ENCODE results near the gene GLYR1. TPM values are rescaled to one million over a fixed set of nuclear protein-coding genes. Genes with fewer than 3 reads are reported as not detected.

The GLYR1 gene
- total and polyA plus RNA-seq, 2 donors (not counting 3 experiments of a cell fraction or from before 2014, with no cell fraction given): 47.9 to 107 TPM

DNA sequence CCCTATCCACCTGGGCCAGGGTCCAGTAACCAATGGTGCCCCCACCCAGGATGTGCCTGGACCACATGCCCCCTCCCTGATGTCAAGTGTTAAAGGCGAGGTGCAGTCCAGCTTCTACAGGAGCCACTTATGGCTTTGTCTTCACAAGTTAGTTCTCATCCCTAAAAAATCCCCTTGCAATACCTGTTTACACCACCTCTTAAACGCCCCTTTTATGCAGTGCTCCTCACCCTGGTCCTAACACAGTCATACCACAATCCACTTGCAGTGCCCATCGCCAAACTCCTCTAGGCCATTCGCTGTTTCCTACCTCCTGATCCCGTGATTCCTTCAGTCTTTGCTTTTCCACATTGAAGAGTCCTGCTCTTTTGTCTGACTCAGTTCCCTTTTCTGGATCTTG lies 7.1 kb downstream of the GLYR1 start:
- no peaks in the 10 kb centered on the region for H3K4me1 ChIP-seq (ENCODE audit: control insufficient read depth, extremely low read depth, insufficient read depth, low read length)
- H3K79me2 ChIP-seq (ENCODE audit: control insufficient read depth, insufficient read depth, low read length): peaks cover 12% of the 10 kb centered on the region
- no peak overlapping the region for H3K9ac ChIP-seq (replicated peaks; ENCODE audit: extremely low read depth, insufficient read depth, low read length)
- POLR2A ChIA-PET: no interaction called here
- no peaks in the 10 kb centered on the region for H4K20me1 ChIP-seq (replicated peaks; ENCODE audit: control insufficient read depth, extremely low read depth, insufficient read depth, low read length)
- dilution Hi-C loops (cut with MboI; ENCODE audit: extremely low pct_ligation_motif_present, low sequenced_read_pairs): no loop called here
- no peak overlapping the region for H3K27ac ChIP-seq (ENCODE audit: insufficient read depth, low read depth, low read length)
- H2AFZ ChIP-seq (ENCODE audit: low read depth, low read length): no peak overlapping the region
- CTCF ChIA-PET: no interaction called here
- DNase-seq (ENCODE audit: low read depth, low spot score) (peak; percentile 17), FAIRE-seq (no peak)
- no peak overlapping the region for H3K4me2 ChIP-seq (ENCODE audit: insufficient read depth, low read length)
- no peaks in the 10 kb centered on the region for H3K9me1 ChIP-seq (replicated peaks; ENCODE audit: control insufficient read depth, extremely low read depth, insufficient read depth, low read length)
- no peak overlapping the region for H3K4me3 ChIP-seq (replicated peaks in 1 of 3; ENCODE audit: insufficient read depth in 1 of 3, low read depth in 1 of 3, low read length in 3 of 3)
- H3K9me3 ChIP-seq (replicated peaks; ENCODE audit: control insufficient read depth, insufficient read depth, low read length): no peaks in the 10 kb centered on the region
- no peak for TF ChIP-seq CTCF (IDR thresholded peaks at IDR 0.05; ENCODE audit: extremely low read depth in 1 of 2, insufficient read depth in 1 of 2, low read depth in 1 of 2, low read length in 2 of 2)
- no peak for TF ChIP-seq GATA2 (IDR thresholded peaks at IDR 0.05; ENCODE audit: insufficient read depth, insufficient read length, low read depth, low read length)
- no peak for TF ChIP-seq EZH2 (IDR thresholded peaks at IDR 0.05; ENCODE audit: borderline replicate concordance, low read depth, low read length, severe bottlenecking)
- no peak for TF ChIP-seq FOS (IDR thresholded peaks at IDR 0.05; ENCODE audit: borderline replicate concordance, insufficient read depth, low read length)
- TF ChIP-seq JUN (IDR thresholded peaks at IDR 0.05; ENCODE audit: borderline replicate concordance, insufficient read depth, insufficient read length, low read depth): no peak
- no peak for TF ChIP-seq MAX (IDR thresholded peaks at IDR 0.05; ENCODE audit: insufficient read depth, insufficient read length)
- TF ChIP-seq POLR2AphosphoS5 (IDR thresholded peaks at IDR 0.05; ENCODE audit: insufficient read depth, low read depth, low read length): no peak
- TF ChIP-seq MYC (IDR thresholded peaks at IDR 0.05; ENCODE audit: low read depth, low read length): no peak
- no peak for TF ChIP-seq POLR2A (IDR thresholded peaks at IDR 0.05; ENCODE audit: low read depth, low read length)
- no peaks in the 10 kb centered on the region for H3K27me3 ChIP-seq (ENCODE audit: control insufficient read depth in 2 of 2, insufficient read depth in 2 of 2, low read length in 2 of 2)
- intact Hi-C loops (cut with micrococcal nuclease): no loop called here
- no TSS peak for BruUV-seq (replicated peaks)
- peaks cover 25 to 44% of the 10 kb centered on the region in 2 experiments for H3K36me3 ChIP-seq (ENCODE audit: control insufficient read depth in 2 of 2, extremely low read depth in 1 of 2, insufficient read depth in 2 of 2, low read length in 2 of 2)

Data from endothelial cell of umbilical vein (primary cell).